Neural cell (in vitro differentiated cells): Measurements from ENCODE around the gene APBA2.

Source experiments
- CTCF ChIP-seq: fragments of 450-650 bp; IDR thresholded peaks from 2 replicates; pipeline ENCODE4 v1.5.1; 2014; ENCODE audit warnings: antibody characterized with exemption, mild to moderate bottlenecking, moderate library complexity; ENCODE audit not compliant: poor library complexity, severe bottlenecking
- EP300 ChIP-seq: fragments of 450-650 bp; conservative IDR thresholded peaks from 2 replicates; pipeline ENCODE4 v1.6.1; 2014; ENCODE audit warnings: antibody characterized with exemption, mild to moderate bottlenecking, moderate library complexity; ENCODE audit not compliant: poor library complexity, severe bottlenecking
- MXI1 ChIP-seq: fragments of 450-650 bp; conservative IDR thresholded peaks from 2 replicates; pipeline ENCODE4 v1.6.1; 2014; ENCODE audit warnings: antibody characterized with exemption, mild to moderate bottlenecking; ENCODE audit not compliant: poor library complexity, severe bottlenecking
- SMC3 ChIP-seq: fragments of 450-650 bp; conservative IDR thresholded peaks from 2 replicates; pipeline ENCODE4 v1.6.1; 2014; ENCODE audit warnings: antibody characterized with exemption, mild to moderate bottlenecking, moderate library complexity; ENCODE audit not compliant: poor library complexity

GRCh38 chr15:29086891-29087290, 201.1 kb downstream of the APBA2 start:
- TF ChIP-seq CTCF (no peak), MXI1 (no peak), SMC3 (no peak), EP300 (no peak)
